ENCODE measurements around the gene FAM78A.

The FAM78A gene

DNA sequence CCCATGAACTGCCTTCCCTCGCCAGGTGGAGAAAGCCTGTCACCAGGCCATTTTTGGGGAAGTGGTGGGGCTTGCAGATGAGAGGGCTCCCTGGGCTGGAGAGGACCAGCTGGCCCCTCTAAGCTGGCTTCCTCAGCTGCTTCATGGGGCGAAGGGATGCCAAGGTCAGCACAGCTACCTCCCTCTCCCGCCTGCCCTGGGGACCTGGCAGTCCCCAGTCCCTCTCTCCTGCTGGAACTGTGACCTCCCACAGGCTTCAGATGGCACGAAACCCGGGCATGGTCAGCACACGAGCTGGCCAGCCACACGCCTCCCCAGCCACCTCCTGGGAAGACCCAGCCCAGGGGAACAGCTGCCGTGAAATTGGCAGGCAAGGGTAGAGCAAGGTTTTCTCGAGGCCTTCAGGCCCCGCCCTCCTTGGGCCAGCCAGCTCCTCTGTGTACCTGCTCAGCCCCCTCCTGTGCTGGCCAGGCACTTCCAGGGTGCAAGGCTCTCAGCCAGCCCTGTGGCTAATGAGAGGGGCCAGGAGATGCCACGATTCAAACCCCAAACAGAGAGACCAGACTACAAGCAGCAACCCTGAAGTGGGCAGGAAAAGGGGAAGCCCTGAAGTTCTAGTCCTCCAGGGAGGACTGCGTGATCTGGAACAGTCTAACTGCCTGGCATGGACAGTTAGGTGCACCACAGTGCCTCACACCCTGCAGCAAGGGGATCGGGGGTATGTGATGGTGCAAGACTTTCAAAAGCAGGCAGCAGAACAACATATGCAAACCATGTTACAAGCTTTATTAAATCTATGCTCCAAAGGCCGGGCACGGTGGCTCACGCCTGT, 26.1 kb upstream of the FAM78A start:
- no peak for DNase-seq

DNA sequence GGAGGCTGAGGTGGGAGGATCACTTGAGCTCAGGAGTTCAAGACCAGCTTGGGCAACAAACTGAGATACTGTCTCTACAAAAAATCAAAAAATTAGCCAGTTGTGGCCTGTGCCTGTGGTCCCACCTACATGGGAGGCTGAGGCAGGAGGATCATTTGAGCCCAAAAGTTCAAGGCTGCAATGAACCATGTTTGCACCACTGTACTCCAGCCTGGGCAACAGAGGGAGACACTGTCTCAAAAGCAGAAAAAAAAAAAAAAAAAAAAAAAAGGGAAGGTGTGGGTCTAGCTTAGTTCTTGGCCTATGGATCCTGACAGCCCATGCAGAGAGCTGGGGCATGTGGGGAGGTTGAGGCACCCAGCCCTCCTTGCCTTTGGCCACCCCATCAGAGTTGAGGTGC, 24.1 kb upstream of the FAM78A start:
- DNase-seq, result no peak

DNA sequence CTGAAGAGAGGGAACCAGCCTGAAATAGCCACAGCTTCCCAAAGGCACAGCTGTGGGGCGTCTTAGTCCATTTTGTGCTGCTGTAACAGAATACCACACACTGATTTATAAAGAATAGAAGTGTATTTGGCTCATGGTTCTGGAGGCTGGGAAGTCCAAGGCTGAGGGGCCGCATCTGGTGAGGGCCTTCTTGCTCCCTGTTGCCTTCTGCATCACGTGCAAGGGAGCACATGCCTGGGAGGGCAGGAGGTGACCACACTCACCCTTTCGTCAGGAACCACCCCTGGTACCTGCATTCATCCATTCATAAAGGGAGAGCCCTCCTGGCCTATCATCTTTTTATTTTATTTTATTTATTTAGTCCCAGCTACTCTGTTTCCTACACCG, 23.6 kb upstream of the FAM78A start:
- no peak for DNase-seq

DNA sequence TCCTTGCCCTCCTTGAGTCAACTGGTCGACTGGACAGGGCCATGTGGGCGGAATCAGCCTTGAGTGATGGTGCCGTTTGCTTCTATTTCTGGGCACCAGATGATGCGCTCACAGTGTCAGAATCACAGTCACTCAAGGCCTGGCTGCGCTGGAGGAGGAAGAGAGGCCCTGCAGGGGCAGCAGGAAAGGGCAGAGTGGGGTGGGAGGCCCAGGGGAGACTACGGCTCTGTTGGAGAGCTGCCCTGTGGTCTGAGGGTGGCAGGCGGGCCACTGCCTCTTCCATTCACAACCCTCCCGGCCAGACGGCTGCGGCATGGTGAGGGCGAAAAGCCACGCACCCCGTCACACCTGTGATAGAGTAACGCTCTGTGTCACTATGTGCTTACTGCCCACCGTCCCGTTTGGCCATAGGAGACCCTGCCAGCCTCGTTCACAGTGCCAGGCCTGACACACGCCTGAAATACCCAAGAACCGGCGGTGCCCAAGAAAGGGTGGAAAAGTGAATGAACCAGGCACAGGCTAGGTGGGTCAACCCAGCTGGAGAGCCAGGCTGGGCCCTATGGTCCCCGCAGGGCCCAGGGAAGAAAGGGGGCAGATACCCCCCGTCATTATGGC, 23.1 kb upstream of the FAM78A start:
- DNase-seq, result no peak

DNA sequence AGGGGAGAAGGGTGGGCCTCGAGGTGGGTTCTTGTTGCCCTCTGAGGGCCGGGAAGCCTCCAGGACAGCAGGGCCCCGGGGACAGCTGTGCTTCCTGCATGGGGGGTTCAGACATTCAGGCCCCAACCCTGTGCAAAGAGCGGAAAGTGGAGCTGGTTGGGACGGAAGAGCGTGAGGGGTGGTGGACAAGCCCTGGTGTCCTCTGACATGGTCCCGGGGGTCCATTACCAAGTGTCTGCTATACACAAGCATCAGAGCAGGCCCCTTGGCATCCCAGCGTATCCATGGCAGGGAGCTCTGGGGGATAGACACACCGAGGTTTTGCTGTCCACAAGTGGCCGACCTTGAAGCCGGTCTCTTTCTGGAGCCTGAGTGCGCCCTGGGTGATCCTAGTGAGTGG, 22.5 kb upstream of the FAM78A start:
- DNase-seq, result no peak

DNA sequence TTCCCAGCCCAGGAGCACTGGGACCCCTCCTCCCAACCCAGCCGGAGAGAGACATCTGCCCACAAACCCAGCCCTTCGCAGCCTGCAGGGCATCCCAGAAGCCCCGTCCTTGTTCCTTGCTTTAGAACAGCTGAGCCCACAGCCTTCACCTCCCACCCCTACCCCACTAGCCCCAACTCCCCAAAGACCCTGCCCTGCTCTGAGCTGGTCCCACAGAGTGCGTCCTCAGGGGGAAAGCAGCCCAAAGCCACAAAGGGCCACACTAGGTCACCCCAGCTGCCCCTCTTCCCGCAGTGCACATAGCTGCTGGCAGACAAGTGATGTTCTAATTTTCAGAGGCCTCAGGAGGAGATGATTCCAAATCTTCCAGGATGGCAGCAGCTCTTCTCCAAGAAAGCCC, 22.0 kb upstream of the FAM78A start:
- DNase-seq, result no peak

DNA sequence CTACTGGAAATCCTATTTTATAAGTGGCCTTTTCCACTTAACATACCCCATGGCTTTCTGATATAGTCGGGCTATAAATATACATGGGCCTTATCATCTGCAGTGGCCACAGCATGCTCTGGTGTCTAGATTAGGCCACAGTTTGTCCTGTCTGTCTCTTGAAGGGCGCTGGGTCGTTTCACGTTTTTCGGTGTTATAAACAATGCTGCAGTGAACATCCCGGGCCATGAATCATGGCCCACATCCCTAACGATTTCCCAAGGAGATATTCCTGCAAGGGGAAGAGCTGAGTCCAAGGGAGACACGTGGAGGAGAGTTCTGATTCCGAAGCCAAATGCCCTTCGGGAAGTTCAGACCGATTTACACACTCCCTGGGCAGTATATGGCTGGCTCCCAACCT, 21.6 kb upstream of the FAM78A start:
- DNase-seq, result no peak

DNA sequence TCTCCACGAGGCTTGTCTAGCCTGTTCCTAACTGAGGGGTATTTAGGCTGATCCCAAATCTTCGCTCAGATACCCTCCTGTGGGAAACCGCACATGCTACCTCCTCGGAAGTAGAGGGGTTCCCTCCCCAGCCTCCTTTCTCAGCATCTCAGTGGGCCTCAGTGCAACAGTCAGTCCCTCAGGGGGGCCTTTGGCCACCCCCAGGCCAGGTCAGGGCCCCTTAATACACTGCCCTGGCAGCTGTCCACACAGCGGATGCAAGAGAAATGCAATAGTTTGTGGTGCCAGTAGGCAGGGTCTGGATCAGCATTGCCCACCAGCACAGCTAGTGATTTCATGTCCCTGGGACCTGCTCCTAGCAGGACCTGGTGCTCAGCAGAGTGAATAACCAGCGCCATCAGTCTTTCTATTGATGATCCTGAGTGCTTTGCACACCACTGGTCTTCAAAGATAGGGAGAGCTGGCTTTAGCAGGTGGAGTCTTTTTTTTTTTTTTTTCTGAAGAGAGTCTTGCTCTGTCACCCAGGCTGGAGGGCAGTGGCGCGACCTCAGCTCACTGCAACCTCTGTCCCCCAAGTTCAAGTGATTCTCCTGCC, 20.7 kb upstream of the FAM78A start:
- DNase-seq, result no peak

DNA sequence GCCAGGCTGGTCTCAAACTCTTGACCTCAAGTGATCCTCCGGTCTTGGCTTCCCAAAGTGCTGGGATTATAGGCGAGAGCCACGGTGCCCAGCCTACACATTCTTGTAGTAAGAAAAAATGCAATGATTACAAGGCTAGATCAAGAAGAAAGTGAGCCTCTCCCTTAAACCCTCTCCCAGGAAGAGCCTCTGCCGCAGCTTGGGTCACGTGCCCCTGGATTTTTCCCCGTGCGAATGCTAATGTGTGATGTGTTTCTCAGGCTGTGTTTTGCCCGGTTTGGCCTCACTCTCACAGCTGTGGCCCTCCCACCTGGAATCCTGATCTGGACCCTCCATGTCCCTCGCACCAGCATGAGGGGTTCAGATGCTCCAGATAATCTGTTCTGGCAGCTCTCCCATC, 20.1 kb upstream of the FAM78A start:
- DNase-seq, result no peak

DNA sequence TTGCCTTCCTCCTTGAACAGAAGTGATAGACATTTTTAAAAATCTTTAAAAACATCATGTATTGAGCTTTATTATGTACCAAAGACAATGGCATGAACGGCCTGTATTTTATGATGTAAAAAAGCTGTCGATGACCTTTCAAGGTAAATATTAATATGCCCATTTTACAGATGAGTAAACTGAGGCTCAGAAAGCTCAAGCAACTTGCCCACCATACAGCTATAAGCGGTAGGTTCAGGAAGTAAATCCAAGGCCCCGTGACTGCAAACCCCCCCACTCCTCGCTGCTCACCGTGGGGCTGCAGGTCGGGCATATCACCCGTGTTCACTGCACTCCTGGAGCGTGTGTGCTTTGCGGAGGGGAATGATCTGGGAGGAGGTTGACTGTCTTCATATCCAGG, 16.6 kb upstream of the FAM78A start:
- DNase-seq, result no peak

DNA sequence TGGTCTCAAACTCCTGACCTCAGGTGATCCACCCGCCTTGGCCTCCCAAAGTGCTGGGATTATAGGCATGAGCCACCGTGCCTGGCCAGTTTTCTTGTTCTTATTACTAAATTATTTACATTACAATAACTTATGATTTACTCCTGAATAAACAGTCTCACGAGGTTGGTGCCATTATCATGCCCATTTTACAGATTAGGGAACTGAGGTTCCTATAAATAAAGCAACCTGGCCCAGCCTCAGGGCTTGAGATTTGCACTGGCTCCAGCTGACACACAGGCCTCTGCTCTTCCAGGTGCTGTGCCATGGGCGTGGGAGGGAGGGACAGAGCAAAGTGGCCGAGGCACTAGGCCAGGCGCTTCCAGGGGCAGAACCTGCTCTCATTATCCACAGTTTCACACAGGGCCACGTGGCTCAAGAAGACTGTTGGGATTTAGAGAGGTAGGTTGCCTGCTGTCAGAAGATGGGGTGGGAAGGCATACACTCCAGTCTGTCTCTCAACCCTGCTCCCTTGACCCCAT, 15.5 kb upstream of the FAM78A start:
- DNase-seq, result no peak

DNA sequence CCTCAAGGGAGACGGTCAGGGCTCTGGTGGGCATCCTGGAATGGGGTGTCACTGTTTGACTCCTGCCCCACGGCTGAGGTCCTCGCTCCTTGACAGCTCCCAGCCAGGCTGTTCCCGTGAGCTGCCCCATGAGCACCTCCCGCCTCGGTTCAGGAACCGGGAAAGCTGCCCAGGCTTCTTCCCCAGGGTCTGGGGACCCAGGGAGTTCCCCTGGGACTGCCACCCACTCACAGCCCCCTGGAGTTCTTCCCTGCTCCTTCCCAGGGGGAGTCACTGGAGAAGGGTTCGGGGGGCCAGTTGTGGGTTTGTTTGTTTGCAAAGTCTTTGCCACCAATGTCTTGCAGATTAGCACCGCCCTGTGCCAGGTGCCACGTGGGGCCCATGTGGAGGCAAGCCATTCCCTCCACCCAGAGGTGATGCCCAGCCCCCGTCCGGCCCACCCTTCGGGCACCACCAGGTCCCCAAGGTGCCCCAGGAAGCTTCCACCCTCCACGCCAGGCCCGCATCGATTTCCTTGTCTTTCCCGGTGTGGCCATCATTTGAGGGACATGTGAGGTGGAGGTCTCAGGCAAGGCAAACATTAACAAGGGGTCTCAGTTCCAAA, 14.6 kb upstream of the FAM78A start:
- no peak for DNase-seq

DNA sequence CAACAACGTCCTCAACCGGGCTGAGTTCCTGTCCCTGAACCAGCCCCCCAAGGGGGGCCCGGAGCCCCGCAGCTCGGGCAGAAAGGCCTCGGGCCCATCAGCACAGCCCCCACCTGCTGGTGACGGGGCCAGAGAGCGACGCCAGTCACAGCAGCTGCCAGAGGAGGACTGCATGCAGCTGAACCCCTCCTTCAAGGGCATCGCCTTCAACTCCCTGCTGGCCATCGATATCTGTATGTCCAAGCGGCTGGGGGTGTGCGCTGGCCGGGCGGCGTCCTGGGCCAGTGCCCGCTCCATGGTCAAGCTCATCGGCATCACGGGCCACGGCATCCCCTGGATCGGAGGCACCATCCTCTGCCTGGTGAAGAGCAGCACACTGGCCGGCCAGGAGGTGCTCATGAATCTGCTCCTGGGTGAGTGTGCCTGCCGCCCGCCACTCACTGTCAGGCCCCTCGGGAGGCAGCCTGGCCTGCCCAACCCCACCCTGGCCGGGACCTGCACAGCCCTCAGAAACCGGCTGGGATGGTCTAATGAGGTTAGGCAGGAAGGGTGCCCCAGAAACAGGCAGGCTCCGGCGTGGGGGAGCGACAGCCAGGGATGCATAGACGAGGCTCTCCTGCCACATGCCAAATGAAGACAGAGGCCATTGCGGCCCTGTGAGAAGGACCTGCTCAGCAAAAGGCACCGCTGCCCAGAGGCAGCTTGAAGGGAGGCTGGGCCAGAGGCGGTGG, 13.9 kb upstream of the FAM78A start:
- no peak for DNase-seq

DNA sequence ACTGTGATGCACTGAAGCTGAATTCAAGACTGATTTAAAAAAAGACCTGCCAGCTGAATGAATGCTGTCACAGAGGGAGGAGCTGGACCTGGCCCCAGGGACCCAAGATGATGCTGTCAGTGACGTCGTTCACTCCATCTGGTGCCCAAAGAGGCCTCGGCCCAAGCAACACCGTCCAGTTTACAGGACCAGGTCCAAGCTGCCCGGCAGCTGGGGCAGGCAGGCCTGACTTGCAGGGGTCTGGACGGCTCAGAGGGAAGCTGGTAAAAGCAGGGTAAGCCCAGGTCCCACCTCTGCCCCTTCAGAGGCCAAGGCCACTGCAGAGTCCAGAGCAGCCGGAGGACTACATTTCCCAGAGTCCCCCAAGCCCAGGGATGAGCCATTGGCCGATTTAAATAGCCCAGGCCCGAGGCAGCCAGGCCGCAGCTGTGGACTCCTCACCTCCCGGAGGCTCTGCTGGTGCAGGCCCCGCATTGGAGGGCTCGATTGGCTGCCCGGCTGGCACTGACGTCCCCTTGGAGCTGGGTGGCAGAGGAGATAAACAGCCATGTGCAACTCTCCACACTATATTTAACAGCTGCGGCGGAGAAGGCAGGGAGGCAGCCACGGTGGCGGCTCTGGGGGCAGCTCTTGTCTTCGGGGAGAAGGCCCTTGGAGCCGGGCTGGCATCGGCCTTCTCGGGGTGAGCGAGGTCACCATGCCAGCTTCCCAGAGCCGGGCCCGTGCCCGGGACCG, 13.2 kb upstream of the FAM78A start, which contains the start of gene PLPP7:
PLPP7 (plus strand) TSS at position 423 of the 735 bp plus-strand sequence; CDS start at position 698, 275 bp downstream.
- DNase-seq, result no peak

DNA sequence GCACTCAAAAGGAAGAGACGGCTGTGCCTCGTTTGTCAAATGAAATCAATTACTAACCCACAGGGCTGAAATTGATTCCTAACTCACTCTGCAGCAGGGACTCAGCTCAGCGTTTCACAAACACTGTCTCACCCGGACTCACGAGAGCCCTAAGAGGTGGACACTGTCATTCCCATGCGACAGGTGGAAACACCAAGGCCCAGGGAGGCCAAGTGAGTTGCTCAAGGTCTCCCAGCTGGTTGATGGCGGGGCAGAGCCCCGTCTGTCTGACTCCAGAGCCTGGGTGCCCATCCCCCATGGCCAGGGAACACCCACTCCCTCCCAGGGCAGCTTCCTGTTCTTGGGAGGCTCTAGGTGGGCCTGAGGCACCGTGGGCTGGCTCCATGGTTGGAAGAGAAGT, 11.9 kb upstream of the FAM78A start:
- no peak for DNase-seq

DNA sequence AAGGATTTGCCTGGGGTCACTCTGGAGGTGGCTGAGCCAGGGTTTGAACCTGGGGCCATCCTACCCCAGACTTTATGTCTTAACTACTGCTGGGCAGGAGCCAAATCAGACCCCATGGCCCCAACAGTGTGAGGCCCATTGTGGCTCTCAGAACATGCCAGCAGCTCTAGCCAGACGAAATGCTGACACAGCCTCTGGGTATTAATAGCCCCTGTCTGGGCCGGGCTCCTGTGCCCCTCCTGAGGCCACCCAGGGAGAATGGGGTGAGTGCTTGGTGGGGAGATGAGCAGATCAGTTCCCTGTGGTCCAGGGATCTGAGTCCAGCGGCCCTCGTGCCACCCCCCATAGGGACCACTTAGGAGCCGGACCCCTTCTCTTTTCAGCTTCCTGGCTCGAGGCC, 11.0 kb upstream of the FAM78A start:
- DNase-seq, result no peak

DNA sequence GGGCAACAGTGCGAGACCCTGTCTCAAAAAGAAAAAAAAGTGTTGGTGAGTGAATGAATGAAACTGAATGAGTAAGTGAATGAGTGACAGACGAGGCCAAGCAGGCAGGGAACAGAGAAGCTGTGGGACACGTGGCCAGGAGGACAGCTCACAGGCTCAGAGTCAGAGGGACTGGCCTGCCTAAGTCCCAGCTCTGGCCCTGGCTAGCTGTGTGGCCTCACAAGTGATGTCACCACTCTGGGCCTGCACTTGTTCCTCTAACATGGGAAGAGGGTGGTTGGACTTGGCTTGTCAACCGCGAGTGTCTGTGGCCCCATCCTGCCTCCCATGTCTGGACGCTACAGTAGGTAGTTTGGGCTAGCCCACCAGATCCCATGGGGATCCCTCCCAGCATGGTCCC, 8.5 kb upstream of the FAM78A start:
- no peak for DNase-seq

DNA sequence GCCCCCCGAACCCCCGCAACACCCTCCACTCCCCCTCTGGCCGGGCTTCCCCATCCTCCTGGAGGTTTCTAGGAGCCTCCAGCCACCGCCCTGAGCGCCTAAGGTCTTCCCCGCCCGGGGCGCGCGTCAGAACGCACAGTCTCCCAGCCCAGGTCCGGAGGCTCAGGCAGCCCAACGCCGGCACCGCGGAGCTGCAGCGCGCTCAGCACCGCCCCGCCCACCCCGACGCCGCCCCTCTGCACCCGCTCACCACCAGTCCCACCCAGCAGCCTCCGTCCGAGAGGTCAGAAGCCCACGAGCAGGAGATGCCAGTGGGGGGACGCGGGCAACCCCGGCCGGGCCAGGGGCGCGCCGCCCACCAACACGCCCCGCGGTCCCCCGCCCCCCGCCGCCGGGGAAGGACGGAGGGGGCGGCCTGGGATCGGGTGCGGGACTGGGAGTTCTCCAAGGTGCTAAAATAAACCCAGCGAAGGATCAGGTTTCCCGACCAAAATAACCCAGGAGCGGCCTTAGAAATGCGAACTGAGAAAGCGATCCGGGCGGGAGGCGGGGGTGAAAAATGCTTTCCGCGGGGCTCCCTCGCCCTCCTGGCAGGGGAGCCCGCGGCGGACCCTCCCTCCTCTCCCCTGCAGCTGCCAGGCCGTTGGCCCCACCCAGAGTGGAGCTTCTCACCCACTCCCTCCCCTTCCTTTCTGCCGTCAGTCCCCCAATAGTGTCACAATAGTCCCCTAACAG, 6.5 kb upstream of the FAM78A start:
- no peak for DNase-seq

DNA sequence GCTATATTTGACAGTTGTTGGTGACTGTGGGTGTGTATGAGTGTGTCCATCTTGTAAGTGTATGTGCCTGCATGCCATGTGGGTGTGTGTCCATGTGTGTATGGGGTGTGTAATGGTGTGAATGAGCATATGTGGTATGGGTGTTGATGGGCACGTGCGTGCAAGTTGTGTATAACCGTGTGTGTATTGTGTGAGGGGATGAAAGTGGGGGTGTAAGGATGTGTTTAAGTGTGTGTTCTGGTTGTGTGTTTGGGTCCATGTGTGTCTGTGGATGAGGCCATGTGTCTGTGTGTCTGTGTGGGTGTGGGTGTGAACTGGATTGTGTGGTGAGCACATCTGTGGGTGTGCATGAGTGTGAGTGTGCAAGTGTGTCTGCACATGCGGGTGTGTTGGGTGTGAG, 5.9 kb upstream of the FAM78A start:
- DNase-seq, result no peak

DNA sequence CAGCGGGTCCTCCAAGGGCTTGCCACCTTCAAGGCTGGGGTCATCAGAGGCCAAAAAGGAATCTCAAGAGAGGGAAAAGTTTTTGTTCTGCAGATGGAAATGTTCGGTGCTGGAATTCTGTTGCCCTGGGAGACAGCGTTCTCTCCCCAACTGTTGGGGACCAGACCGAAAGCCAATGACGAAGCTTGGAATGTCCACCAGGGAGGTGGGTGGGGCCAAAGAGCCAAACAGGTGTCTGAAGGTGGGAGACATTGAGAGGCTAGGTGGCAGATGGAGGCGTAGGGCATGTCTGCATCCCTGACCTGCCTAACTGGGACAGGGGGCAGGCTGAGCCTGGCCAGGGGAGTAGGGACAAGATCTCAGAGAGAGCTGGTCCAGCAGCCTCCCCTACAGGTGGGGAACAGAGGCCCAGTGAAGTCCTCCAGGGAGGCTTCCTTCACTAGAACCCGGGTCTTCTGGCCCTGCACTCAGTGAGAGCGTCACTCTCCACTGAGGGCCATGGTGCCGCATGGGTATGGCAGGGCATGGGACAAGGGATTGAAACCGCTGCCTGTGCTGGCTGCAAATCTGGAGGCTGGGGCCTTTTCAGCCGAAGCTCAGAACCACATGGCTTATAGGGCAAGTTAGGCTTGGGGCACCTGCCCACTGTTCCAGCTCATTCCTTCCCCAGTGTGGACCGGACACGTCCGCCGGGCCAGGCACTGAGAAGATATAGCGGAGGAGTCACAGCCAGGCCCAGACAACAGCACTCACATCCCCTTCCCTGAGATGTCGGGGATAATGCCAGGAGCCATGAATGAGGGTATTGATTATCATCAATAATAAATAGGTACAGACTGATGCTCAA, 5.0 kb upstream of the FAM78A start:
- DNase-seq, result no peak

DNA sequence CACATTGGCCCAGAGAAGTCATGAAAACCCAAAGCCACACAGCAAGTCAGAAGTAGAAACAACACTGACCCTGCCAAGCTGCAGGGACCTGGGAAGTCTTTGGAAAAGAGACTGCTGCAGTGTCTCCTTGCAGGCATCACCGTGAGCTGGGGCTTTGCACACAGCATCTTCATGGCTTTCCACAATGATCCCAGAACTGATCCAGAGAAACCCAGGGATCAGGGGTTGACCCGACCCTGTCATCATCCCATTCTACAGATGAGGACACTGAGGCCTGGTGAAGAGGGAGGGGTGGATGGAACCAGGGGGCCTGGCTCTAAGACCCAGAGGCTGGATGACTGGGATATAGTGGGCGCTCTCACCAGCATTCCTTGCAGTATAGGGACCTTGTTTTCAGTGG, 4.3 kb upstream of the FAM78A start:
- DNase-seq, result no peak

All from stimulated activated CD4-positive, alpha-beta T cell treated with anti-CD3 and anti-CD28 coated beads, Interleukin-4, amount 100 ng/mL, for 1 hour (primary cell).